OCI-LY3 (cell line): Measurements from ENCODE around the gene SORCS1.

Experiments
- H2AFZ ChIP-seq: fragments of 200-600, 300-600 bp; shearing (Covaris generic); 2 replicates; pipeline ENCODE4 v1.6.0; 2014; ENCODE audit warnings: antibody characterized with exemption, low read depth, low read length
- H3K27ac ChIP-seq: fragments of 200-600, 300-600 bp; sonication (generic); 2 replicates; pipeline ENCODE4 v1.5.1; 2014; ENCODE audit warnings: mild to moderate bottlenecking, low read length, moderate library complexity, mixed read lengths
- H3K27me3 ChIP-seq: fragments of 200-600, 300-600 bp; sonication (generic); 2 replicates; pipeline ENCODE4 v1.6.1; 2014; ENCODE audit warnings: low read depth, low read length, mixed read lengths
- H3K36me3 ChIP-seq: fragments of 200-600, 300-600 bp; sonication (generic); replicated peaks from 2 replicates; pipeline ENCODE3; 2014; ENCODE audit warnings: low read depth, low read length, mixed read lengths
- H3K4me1 ChIP-seq: fragments of 300-600, 200-600 bp; sonication (generic); 2 replicates; pipeline ENCODE4 v1.6.1; 2014; ENCODE audit warnings: low read length, mixed read lengths
- H3K4me2 ChIP-seq: fragments of 200-600, 300-600 bp; sonication (generic); 2 replicates; pipeline ENCODE4 v1.6.1; 2014; ENCODE audit warnings: low read length, mixed read lengths
- H3K4me3 ChIP-seq: fragments of 300-600, 200-600 bp; sonication (generic); 2 replicates; pipeline ENCODE4 v1.5.1; 2014; ENCODE audit warnings: antibody characterized with exemption, mild to moderate bottlenecking, low read length, moderate library complexity
- H3K79me2 ChIP-seq: fragments of 300-600, 200-600 bp; shearing (Covaris generic); 2 replicates; pipeline ENCODE4 v1.6.1; 2014; ENCODE audit warnings: mild to moderate bottlenecking, low read length, mixed read lengths
- H3K9ac ChIP-seq: fragments of 300-600, 200-600 bp; shearing (Covaris generic); 2 replicates; pipeline ENCODE4 v1.6.0; 2014; ENCODE audit warnings: mild to moderate bottlenecking, low read length, moderate library complexity
- H3K9me3 ChIP-seq: fragments of 200-600, 300-600 bp; shearing (Covaris generic); 2 replicates; pipeline ENCODE4 v1.6.1; 2014; ENCODE audit warnings: low read length, mixed read lengths; ENCODE audit not compliant: insufficient read depth
- H4K20me1 ChIP-seq: fragments of 200-600, 300-600 bp; sonication (generic); 2 replicates; pipeline ENCODE4 v1.6.1; 2016; ENCODE audit warnings: low read length, mixed read lengths; ENCODE audit not compliant: insufficient read depth
- EZH2phosphoT487 ChIP-seq: fragments of 200-600 bp; shearing (Covaris generic); IDR thresholded peaks from 2 replicates; pipeline ENCODE4 v1.6.1; 2018; ENCODE audit warnings: antibody characterized with exemption, mixed run types, low read depth
- TF ChIP-seq, protein P1 (sequence below): fragments of 200-600, 300-600 bp; sonication (generic); IDR thresholded peaks from 2 replicates; pipeline ENCODE4 v1.5.1; 2014; ENCODE audit warnings: antibody characterized with exemption, low read length, low read depth

Gene SORCS1

DNA sequence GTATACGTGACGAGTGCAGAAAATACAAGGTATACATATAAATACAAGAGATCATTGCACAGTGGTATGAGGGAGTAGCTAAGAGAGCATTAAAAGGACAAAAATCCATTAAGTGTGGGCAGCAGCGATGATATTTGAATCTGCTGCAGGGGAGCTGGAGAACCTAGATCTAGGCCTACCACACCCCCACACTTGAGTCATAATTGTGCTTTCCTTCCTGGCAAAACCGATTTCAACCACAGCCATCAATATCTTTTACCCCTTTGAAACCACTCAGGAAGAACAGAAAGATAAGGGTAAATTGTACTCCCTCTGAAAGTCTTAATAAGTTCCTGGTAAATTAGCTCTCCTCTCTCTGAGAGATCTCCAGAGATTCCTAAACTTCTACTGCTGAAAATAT lies 345.0 kb downstream of the SORCS1 start:
- no peaks in the 10 kb centered on the region for H3K9me3 ChIP-seq
- no peaks in the 10 kb centered on the region for H3K79me2 ChIP-seq
- H3K27me3 ChIP-seq: no peaks in the 10 kb centered on the region; the same call in 1 of the 2 replicates
- H3K4me1 ChIP-seq: peaks cover 14% of the 10 kb centered on the region
- H3K27ac ChIP-seq: no peak overlapping the region
- no peaks in the 10 kb centered on the region for H3K36me3 ChIP-seq
- no peak overlapping the region for H2AFZ ChIP-seq
- no peak overlapping the region for H3K9ac ChIP-seq
- no peaks in the 10 kb centered on the region for H4K20me1 ChIP-seq
- TF ChIP-seq EZH2phosphoT487: no peak
- TF ChIP-seq, protein P1, sequence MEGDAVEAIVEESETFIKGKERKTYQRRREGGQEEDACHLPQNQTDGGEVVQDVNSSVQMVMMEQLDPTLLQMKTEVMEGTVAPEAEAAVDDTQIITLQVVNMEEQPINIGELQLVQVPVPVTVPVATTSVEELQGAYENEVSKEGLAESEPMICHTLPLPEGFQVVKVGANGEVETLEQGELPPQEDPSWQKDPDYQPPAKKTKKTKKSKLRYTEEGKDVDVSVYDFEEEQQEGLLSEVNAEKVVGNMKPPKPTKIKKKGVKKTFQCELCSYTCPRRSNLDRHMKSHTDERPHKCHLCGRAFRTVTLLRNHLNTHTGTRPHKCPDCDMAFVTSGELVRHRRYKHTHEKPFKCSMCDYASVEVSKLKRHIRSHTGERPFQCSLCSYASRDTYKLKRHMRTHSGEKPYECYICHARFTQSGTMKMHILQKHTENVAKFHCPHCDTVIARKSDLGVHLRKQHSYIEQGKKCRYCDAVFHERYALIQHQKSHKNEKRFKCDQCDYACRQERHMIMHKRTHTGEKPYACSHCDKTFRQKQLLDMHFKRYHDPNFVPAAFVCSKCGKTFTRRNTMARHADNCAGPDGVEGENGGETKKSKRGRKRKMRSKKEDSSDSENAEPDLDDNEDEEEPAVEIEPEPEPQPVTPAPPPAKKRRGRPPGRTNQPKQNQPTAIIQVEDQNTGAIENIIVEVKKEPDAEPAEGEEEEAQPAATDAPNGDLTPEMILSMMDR: no peak
- H3K4me2 ChIP-seq: no peak overlapping the region
- H3K4me3 ChIP-seq: no peak overlapping the region

DNA sequence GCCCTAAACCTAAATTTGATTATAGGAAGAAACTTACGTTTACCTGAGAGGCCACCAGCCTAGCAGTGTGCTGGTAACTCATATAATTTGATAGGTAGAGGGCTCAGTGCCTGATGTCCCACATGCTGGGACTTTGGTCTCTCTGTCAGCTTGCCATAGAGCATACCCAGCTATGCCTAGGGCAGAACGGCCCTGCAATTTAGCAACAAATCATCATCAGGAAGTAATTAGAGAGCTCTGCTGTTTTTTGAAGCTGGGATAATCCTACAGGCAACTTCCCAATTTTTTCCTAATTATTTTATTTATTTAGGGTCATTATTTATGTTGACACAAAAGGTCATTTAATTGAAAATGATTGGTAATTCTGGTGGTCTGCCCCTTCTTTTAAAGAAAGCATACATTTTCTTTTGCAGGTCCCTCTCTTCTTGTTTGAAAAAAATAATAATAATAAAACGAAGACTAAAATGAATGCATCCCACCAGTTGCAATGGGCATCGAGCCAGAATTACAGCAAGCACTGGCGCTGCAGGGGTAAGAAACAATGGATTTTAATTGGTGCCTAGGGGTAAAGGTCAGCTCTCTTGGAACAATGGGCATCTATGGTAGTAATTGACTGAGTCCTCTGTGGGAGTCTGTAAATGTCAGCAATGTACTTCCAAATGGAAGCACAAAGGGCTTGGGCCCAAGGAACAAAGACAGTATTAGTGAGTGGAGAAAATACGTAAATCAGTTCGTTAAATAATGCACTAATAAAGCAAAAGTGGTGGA lies 348.0 kb downstream of the SORCS1 start:
- Histone ChIP-seq H3K27ac (0 out of 2 replicates have a peak overlapping the region, but pooled peaks have one; percentile 12), H3K9ac (no peak overlapping the region), H4K20me1 (no peaks in the 10 kb centered on the region), H3K27me3 (no peaks in the 10 kb centered on the region), H2AFZ (no peak overlapping the region), H3K9me3 (no peaks in the 10 kb centered on the region), H3K36me3 (no peaks in the 10 kb centered on the region), H3K4me3 (no peak overlapping the region), H3K4me2 (peak overlapping the region; percentile 61), H3K79me2 (no peaks in the 10 kb centered on the region), H3K4me1 (peaks cover 14% of the 10 kb centered on the region)
- no peak for TF ChIP-seq EZH2phosphoT487
- TF ChIP-seq, protein P1: no peak

DNA sequence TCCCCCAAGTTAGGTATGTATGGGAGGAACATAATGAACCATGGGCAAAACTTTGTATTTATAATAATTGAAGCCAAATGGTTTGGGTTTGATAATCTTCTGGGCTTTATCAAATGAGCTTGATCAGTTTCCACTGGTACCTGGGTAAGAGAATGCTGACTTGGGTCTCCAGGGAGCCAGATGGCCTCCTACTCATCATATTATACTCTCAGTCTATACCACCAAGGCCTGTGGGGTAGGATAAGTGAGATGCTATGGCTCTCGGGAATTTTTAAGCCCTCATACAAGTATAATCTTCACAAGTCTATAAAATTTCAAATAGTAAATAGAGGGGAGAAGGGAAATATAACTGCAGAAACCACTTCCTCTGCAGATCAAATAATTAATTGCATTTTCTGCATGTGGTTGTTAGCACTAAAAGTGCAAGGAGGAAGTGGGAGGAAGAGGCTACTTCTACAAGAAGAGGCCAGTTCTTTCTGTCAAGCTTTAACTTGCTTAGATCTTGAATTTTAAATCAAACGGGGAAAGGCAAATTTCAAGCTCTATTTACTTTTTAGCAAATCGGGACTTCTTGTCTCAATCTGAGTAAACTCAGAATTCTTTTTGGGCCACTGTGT lies 349.0 kb downstream of the SORCS1 start:
- H3K4me2 ChIP-seq: peak overlapping the region; percentile 61
- H3K9me3 ChIP-seq: no peaks in the 10 kb centered on the region
- no peak overlapping the region for H2AFZ ChIP-seq
- H3K27me3 ChIP-seq: no peaks in the 10 kb centered on the region
- H4K20me1 ChIP-seq: no peaks in the 10 kb centered on the region
- H3K27ac ChIP-seq: peak overlapping the region; percentile 19; the same call in 1 of the 2 replicates
- no peak overlapping the region for H3K9ac ChIP-seq
- no peaks in the 10 kb centered on the region for H3K79me2 ChIP-seq
- H3K4me1 ChIP-seq: peaks cover 14% of the 10 kb centered on the region
- no peak for TF ChIP-seq EZH2phosphoT487
- TF ChIP-seq, protein P1: no peak
- H3K36me3 ChIP-seq: no peaks in the 10 kb centered on the region
- H3K4me3 ChIP-seq: no peak overlapping the region

DNA sequence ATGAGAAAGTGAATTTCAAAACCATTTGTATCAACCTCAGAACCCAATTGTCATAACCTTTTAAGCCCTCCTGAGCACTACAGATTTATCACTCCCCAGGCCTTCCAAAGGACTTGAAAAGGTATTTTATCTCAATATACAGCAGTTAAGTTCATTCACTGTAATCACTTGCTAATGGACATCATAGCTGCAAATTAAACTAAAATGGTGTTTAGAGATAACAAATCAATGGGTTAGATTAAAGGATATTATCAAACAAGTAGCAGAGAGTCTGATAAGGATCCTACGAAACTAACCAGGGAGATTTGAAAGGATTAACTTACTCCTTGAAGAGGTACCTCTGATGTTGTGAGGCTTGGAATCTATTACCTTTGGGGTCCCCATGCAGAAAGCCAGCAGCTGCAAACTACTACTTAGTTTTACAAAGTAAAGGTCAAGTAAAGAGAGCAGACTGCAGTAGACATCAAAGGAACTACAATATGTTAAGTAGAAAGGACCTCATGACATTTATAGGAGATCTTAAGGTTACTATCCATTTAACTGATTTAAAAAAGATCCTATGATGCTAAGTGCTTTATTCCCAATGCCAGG lies 359.4 kb downstream of the SORCS1 start:
- no peaks in the 10 kb centered on the region for H3K9me3 ChIP-seq
- no peaks in the 10 kb centered on the region for H3K36me3 ChIP-seq
- no peak overlapping the region for H3K4me2 ChIP-seq
- no peaks in the 10 kb centered on the region for H3K79me2 ChIP-seq
- H3K27me3 ChIP-seq: no peaks in the 10 kb centered on the region; the same call in 1 of the 2 replicates
- no peak overlapping the region for H2AFZ ChIP-seq
- H3K4me3 ChIP-seq: no peak overlapping the region
- TF ChIP-seq EZH2phosphoT487: no peak
- TF ChIP-seq, protein P1: no peak
- no peak overlapping the region for H3K27ac ChIP-seq
- H3K9ac ChIP-seq: no peak overlapping the region
- peaks cover 2% of the 10 kb centered on the region; the same call in 1 of the 2 replicates for H3K4me1 ChIP-seq
- H4K20me1 ChIP-seq: no peaks in the 10 kb centered on the region
